GM21360 (cell line): ENCODE results near the gene LANCL1.
A peak's percentile ranks its signal among the peaks of the same experiment; 100 is the strongest.
"Not testable (repeated sequence)": the region's sequence is repeated elsewhere in the genome, so short reads cannot be mapped to it uniquely, and the experiment has no call there.

ENCODE experiments used
- ATAC-seq: cut with Tn5 transposase; IDR thresholded peaks from one replicate; pipeline ENCODE4 v1.9.1; 2021; ENCODE audit warnings: mild to moderate bottlenecking, moderate library complexity; ENCODE audit not compliant: unreplicated experiment

The LANCL1 gene

GRCh38 chr2:210460322-210461227, 16.0 kb downstream of the LANCL1 start:
- no peak for ATAC-seq

GRCh38 chr2:210459880-210460279, 16.7 kb downstream of the LANCL1 start:
- no peak for ATAC-seq

GRCh38 chr2:210459407-210459806, 17.2 kb downstream of the LANCL1 start:
- ATAC-seq = no peak

GRCh38 chr2:210458395-210458794, 18.2 kb downstream of the LANCL1 start:
- ATAC-seq = no peak

- no peak for ATAC-seq
These were observed 20.0 kb downstream of the LANCL1 start for GRCh38 chr2:210456571-210456970.

GRCh38 chr2:210454336-210454735, 22.2 kb downstream of the LANCL1 start:
- ATAC-seq = no peak

GRCh38 chr2:210452194-210452593, 24.4 kb downstream of the LANCL1 start:
- no peak for ATAC-seq

GRCh38 chr2:210450942-210451341, 25.6 kb downstream of the LANCL1 start:
- not testable (repeated sequence) for ATAC-seq

- ATAC-seq = no peak
These were observed 30.8 kb downstream of the LANCL1 start for GRCh38 chr2:210445732-210446131.

- ATAC-seq = no peak
These were observed 31.3 kb downstream of the LANCL1 start for GRCh38 chr2:210445116-210445707.

GRCh38 chr2:210443527-210443926, 33.0 kb downstream of the LANCL1 start:
- ATAC-seq = no peak

GRCh38 chr2:210442878-210443277, 33.7 kb downstream of the LANCL1 start:
- peak; percentile 23 for ATAC-seq

- peak; percentile 58 for ATAC-seq
These were observed 34.1 kb downstream of the LANCL1 start for GRCh38 chr2:210442457-210442856.

GRCh38 chr2:210440206-210440605, 36.4 kb downstream of the LANCL1 start:
- no peak for ATAC-seq

- ATAC-seq = no peak
These were observed 41.1 kb downstream of the LANCL1 start for GRCh38 chr2:210435439-210435838.

GRCh38 chr2:210432633-210433032, 43.9 kb downstream of the LANCL1 start:
- no peak for ATAC-seq

- no peak for ATAC-seq
These were observed 47.0 kb downstream of the LANCL1 start for GRCh38 chr2:210429403-210430137.

GRCh38 chr2:210428393-210429179, 48.0 kb downstream of the LANCL1 start:
- ATAC-seq = no peak

- ATAC-seq = not testable (repeated sequence)
These were observed 49.2 kb downstream of the LANCL1 start for GRCh38 chr2:210427309-210427708.

GRCh38 chr2:210422366-210422765, 54.2 kb downstream of the LANCL1 start:
- no peak for ATAC-seq

GRCh38 chr2:210421916-210422315, 54.6 kb downstream of the LANCL1 start:
- ATAC-seq = no peak
